ENCODE results near the gene VPS37C.

VPS37C gene

DNA sequence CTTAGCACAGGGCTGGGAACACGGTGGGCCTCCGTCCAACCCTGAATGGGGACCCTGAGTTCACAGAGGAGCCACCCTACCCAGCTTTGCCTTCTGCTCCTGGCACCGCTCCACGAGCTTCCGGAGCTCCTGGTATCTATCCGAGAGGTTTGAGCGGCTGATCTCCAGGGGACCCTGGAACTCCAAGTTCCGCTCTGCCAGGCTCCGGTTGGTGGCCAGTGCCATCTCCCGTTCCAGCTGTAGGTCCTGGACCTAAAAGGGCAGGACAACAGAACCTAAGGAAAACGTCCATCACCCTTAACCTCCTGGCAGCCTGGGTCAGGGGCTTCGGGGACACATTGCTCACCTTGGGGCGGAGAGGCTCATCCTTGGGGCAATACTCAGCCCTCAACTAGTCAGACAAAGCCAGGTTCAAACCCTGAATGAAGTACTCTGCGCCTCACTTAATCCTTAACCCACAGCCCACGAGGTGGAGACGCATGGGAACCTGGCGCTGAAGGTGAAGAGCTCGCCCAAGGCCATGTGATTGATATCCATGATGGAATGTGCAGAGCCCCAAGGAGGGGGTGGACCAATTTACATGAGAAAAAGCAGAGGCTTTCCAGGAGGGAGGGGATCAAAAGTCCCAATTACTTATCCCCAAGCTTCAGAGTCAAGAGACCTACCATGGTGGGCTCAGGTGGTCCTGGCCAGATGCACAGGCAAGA is 27.1 kb downstream of the VPS37C start:
- H3K4me3 ChIP-seq (ENCODE audit: low read length in 2 of 2), result no peak overlapping the region
- no peak overlapping the region for H3K27ac ChIP-seq (ENCODE audit: low read depth in 2 of 2, low read length in 2 of 2)
- peaks cover 41 to 51% of the 10 kb centered on the region in 2 donors for H3K36me3 ChIP-seq (ENCODE audit: control insufficient read depth in 2 of 2, insufficient read depth in 2 of 2, low read length in 2 of 2)
- H3K9ac ChIP-seq (ENCODE audit: low read depth in 1 of 2, low read length in 2 of 2), result no peak overlapping the region
- H3K9me3 ChIP-seq (ENCODE audit: control insufficient read depth in 2 of 2, low read length in 2 of 2), result no peaks in the 10 kb centered on the region
- H3K27me3 ChIP-seq (ENCODE audit: control insufficient read depth in 2 of 2, insufficient read depth in 2 of 2, low read length in 2 of 2), result no peaks in the 10 kb centered on the region
- H3K4me1 ChIP-seq (ENCODE audit: control insufficient read depth in 2 of 2, insufficient read depth in 2 of 2, low read length in 2 of 2), result peaks cover 11 to 13% of the 10 kb centered on the region in 2 donors

DNA sequence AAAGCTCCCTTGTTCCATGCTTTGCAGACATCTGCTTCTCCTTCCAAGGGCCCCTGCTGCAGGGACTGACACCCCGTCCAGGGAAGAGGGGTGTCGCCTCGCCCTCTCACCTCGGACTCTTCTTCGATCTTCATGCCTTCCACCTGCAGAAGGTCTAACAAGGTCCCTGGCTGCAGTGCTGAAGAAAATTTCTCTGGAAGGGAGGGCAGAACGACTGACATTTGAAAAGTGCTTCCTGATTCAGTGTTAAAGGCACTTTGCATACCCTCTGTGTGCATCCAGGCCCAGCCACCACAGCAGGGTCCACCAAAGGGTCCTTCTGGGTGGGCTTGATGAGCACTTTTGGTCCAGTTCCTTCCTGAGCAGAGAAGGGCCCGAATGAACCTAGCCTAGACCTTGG is 28.1 kb downstream of the VPS37C start:
- H3K27ac ChIP-seq (ENCODE audit: low read depth in 2 of 2, low read length in 2 of 2), result no peak overlapping the region
- H3K4me1 ChIP-seq (ENCODE audit: control insufficient read depth in 2 of 2, insufficient read depth in 2 of 2, low read length in 2 of 2), result peaks cover 11 to 13% of the 10 kb centered on the region in 2 donors
- H3K9ac ChIP-seq (ENCODE audit: low read depth in 1 of 2, low read length in 2 of 2), result no peak overlapping the region
- no peaks in the 10 kb centered on the region for H3K27me3 ChIP-seq (ENCODE audit: control insufficient read depth in 2 of 2, insufficient read depth in 2 of 2, low read length in 2 of 2)
- no peak overlapping the region for H3K4me3 ChIP-seq (ENCODE audit: low read length in 2 of 2)
- no peaks in the 10 kb centered on the region for H3K9me3 ChIP-seq (ENCODE audit: control insufficient read depth in 2 of 2, low read length in 2 of 2)
- H3K36me3 ChIP-seq (ENCODE audit: control insufficient read depth in 2 of 2, insufficient read depth in 2 of 2, low read length in 2 of 2), result peaks cover 38 to 45% of the 10 kb centered on the region in 2 donors

DNA sequence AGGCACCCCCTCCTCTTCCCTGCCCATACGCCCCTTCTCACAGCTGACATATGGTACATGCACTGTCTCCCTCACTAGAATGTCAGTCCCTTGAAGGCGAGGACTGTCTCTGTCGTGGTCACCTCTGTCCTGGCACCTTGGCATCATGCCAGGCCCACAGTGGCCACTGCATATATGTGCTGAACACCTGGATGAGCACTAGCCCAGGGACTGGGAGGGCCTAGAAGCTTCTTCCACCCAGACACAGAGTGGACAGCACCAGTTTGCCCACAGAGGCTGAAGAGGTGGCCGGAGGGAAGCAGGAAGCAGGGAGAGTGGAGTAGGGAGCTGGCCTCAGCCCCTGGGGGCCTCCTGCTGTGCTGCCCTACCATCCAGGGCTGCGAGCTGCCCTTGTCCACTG is 28.6 kb downstream of the VPS37C start:
- Histone ChIP-seq H3K27me3 (ENCODE audit: control insufficient read depth in 2 of 2, insufficient read depth in 2 of 2, low read length in 2 of 2) (no peaks in the 10 kb centered on the region), H3K36me3 (ENCODE audit: control insufficient read depth in 2 of 2, insufficient read depth in 2 of 2, low read length in 2 of 2) (peaks cover 33 to 44% of the 10 kb centered on the region in 2 donors), H3K9ac (ENCODE audit: low read depth in 1 of 2, low read length in 2 of 2) (no peak overlapping the region), H3K9me3 (ENCODE audit: control insufficient read depth in 2 of 2, low read length in 2 of 2) (no peaks in the 10 kb centered on the region), H3K4me3 (ENCODE audit: low read length in 2 of 2) (no peak overlapping the region), H3K27ac (ENCODE audit: low read depth in 2 of 2, low read length in 2 of 2) (no peak overlapping the region), H3K4me1 (ENCODE audit: control insufficient read depth in 2 of 2, insufficient read depth in 2 of 2, low read length in 2 of 2) (peaks cover 11 to 13% of the 10 kb centered on the region in 2 donors)

DNA sequence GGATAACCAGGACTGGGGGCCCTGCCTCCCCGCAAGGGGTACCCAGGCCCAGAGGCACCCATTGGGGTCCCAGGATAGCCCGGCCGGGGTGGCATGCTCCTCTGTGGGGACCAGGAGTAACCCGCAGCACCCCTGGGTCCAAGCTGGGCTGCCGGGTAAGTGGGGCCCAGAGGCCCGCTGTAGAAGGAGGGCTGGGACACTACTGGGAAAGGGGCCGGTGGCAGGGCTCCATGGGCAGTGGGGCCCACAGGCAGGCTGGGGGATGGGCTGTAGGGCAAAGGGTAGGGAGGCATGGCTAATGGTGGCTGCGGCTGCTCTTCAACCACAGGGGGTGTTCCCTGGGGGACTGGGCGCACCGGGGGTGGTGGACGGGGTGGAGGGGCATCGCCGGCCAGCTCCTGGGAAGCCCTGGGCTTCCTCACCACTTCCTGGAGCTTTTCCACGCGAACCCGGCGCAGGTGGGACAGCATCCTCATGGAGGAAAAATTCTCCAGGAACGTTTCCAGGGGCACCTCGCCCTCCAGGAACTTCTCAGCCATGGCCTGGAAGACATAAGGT is 29.1 kb downstream of the VPS37C start:
- peaks cover 28 to 41% of the 10 kb centered on the region in 2 donors for H3K36me3 ChIP-seq (ENCODE audit: control insufficient read depth in 2 of 2, insufficient read depth in 2 of 2, low read length in 2 of 2)
- H3K4me1 ChIP-seq (ENCODE audit: control insufficient read depth in 2 of 2, insufficient read depth in 2 of 2, low read length in 2 of 2), result peaks cover 11 to 13% of the 10 kb centered on the region in 2 donors
- H3K4me3 ChIP-seq (ENCODE audit: low read length in 2 of 2), result no peak overlapping the region
- H3K9ac ChIP-seq (ENCODE audit: low read depth in 1 of 2, low read length in 2 of 2), result no peak overlapping the region
- no peaks in the 10 kb centered on the region for H3K27me3 ChIP-seq (ENCODE audit: control insufficient read depth in 2 of 2, insufficient read depth in 2 of 2, low read length in 2 of 2)
- H3K27ac ChIP-seq (ENCODE audit: low read depth in 2 of 2, low read length in 2 of 2), result no peak overlapping the region
- H3K9me3 ChIP-seq (ENCODE audit: control insufficient read depth in 2 of 2, low read length in 2 of 2), result no peaks in the 10 kb centered on the region

DNA sequence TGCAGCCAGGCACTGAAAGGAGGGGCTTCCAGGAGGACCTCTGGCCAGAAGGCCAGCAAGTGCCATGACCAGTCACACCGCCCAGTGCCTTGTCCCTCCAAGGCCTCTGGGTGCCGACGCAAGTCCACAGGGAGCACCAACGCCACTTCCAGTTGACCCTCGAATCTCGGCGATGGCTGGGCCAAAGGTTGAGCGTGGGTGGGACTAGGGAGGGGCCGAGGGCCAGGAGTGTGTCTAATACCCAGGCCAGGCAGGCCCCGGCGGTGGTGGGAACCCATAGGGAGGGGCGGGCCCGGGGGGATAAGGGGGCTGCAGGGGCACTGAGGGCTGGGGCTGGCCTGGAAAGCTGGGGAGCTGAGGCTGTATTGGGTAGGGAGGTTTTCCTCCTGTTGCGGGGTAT is 29.6 kb downstream of the VPS37C start:
- no peak overlapping the region for H3K9ac ChIP-seq (ENCODE audit: low read depth in 1 of 2, low read length in 2 of 2)
- H3K4me1 ChIP-seq (ENCODE audit: control insufficient read depth in 2 of 2, insufficient read depth in 2 of 2, low read length in 2 of 2), result peaks cover 11 to 13% of the 10 kb centered on the region in 2 donors
- H3K9me3 ChIP-seq (ENCODE audit: control insufficient read depth in 2 of 2, low read length in 2 of 2), result no peaks in the 10 kb centered on the region
- no peak overlapping the region for H3K27ac ChIP-seq (ENCODE audit: low read depth in 2 of 2, low read length in 2 of 2)
- H3K36me3 ChIP-seq (ENCODE audit: control insufficient read depth in 2 of 2, insufficient read depth in 2 of 2, low read length in 2 of 2), result peaks cover 26 to 39% of the 10 kb centered on the region in 2 donors
- no peaks in the 10 kb centered on the region for H3K27me3 ChIP-seq (ENCODE audit: control insufficient read depth in 2 of 2, insufficient read depth in 2 of 2, low read length in 2 of 2)
- H3K4me3 ChIP-seq (ENCODE audit: low read length in 2 of 2), result no peak overlapping the region

DNA sequence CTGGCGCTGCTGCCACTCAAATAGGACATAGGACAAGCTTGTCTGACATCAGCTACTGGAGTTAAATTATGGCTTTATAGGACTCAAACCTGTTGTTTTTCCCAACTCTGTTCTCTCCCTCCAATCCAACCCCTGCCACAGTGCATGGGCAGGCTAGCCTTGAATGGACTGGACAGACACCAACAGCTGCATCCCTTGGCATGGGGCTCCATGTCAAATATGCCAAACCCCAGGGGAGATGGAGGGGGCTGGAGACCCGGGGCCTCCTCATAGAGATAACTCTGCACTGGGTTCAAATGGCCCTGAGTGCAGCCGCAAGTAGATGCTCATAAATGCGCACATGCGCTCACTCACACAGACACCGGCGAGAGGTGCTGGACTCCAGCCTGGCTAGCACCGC is 30.0 kb downstream of the VPS37C start:
- Histone ChIP-seq H3K9ac (ENCODE audit: low read depth in 1 of 2, low read length in 2 of 2) (no peak overlapping the region), H3K4me3 (ENCODE audit: low read length in 2 of 2) (no peak overlapping the region), H3K36me3 (ENCODE audit: control insufficient read depth in 2 of 2, insufficient read depth in 2 of 2, low read length in 2 of 2) (peaks cover 26 to 39% of the 10 kb centered on the region in 2 donors), H3K9me3 (ENCODE audit: control insufficient read depth in 2 of 2, low read length in 2 of 2) (no peaks in the 10 kb centered on the region), H3K27ac (ENCODE audit: low read depth in 2 of 2, low read length in 2 of 2) (no peak overlapping the region), H3K27me3 (ENCODE audit: control insufficient read depth in 2 of 2, insufficient read depth in 2 of 2, low read length in 2 of 2) (no peaks in the 10 kb centered on the region), H3K4me1 (ENCODE audit: control insufficient read depth in 2 of 2, insufficient read depth in 2 of 2, low read length in 2 of 2) (peaks cover 11 to 13% of the 10 kb centered on the region in 2 donors)

DNA sequence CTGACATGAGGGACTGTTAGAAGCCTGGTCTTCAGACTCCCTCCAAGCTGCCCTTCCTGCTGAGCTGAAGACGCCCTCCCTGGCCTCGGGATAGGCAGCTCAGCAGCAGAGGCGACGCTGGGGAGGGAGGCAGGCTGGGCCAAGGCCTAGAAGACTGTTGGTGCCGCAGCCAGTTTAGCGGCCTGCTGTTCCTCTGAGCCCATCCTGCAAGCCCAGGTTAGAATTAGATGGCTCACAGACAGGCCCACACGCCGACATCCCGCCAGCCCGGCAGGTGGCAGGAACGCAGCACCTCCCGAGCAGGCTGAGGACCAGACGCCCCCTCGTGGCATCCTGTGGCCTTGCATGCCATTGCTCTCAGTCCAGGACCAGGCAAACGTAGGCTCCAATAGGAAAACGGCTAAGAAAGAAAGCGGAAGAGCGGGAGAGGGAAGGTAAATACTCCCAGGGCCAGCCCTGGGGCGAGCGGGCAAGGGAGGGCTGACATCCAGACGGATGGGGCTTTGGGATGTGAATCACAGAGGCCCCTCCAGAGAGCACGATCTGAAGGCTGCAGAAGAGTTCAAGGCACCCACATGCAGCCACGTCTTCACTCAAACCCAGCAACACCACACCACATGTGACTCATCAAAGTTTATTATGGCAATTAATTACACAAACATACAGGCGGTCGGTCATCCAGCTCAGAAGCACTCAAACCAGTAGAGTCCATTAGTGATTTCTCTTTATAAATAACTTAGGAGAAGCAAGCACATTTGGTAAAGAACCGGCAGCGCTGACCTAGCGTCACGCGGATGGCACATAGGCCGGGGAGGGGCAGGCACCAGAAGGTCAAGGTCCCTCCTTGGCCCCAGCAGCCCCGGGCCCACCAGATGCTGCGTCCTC is 31.3 kb downstream of the VPS37C start:
- peak overlapping the region; percentile 18 to 46 for H3K27ac ChIP-seq (ENCODE audit: low read depth in 2 of 2, low read length in 2 of 2)

DNA sequence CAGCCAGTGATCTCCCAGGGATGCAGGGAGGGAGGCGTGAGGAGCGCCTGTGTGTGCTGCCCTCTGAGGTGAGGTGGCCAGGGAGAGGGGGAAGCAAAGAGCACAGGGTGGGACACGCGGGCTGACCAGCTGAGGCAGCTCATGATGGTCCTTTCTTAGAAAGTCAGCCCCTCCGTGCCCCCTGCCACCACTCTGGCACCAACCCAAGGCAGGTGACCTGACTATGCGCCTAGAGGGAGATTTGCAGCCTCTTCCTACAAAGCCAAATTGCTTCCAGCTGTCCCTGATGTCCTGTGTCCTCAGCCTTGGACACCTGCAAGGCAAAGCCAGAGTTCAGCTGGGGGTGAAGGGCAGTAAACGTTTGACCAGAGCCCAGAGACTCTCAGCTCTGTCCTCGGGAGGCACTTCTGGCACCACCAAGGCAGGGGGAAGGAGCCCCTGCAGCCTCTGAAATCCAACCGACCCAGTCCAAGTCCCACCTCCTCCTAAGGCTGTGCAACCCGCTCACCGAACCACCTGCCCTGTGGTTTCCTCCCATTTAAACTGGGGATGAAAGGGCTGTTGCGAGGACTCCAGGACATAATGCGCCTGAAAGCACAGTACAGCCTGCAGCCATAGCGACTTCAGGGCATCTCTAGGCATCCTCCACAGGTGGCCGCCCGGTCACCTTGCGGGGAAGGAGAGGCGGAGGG is 32.1 kb downstream of the VPS37C start:
- Histone ChIP-seq H3K9me3 (ENCODE audit: control insufficient read depth in 2 of 2, low read length in 2 of 2) (no peaks in the 10 kb centered on the region), H3K9ac (ENCODE audit: low read depth in 1 of 2, low read length in 2 of 2) (no peak overlapping the region), H3K27me3 (ENCODE audit: control insufficient read depth in 2 of 2, insufficient read depth in 2 of 2, low read length in 2 of 2) (no peaks in the 10 kb centered on the region), H3K4me1 (ENCODE audit: control insufficient read depth in 2 of 2, insufficient read depth in 2 of 2, low read length in 2 of 2) (peaks cover 13% of the 10 kb centered on the region in 2 donors), H3K27ac (ENCODE audit: low read depth in 2 of 2, low read length in 2 of 2) (no peak overlapping the region), H3K4me3 (ENCODE audit: low read length in 2 of 2) (no peak overlapping the region), H3K36me3 (ENCODE audit: control insufficient read depth in 2 of 2, insufficient read depth in 2 of 2, low read length in 2 of 2) (peaks cover 16 to 27% of the 10 kb centered on the region in 2 donors)

More for the DNA sequence above, 31.3 kb downstream of the VPS37C start:
- Histone ChIP-seq H3K9ac (ENCODE audit: low read depth in 1 of 2, low read length in 2 of 2) (peak overlapping the region; percentile 5 to 26), H3K4me1 (ENCODE audit: control insufficient read depth in 2 of 2, insufficient read depth in 2 of 2, low read length in 2 of 2) (peaks cover 13% of the 10 kb centered on the region in 2 donors), H3K9me3 (ENCODE audit: control insufficient read depth in 2 of 2, low read length in 2 of 2) (no peaks in the 10 kb centered on the region), H3K36me3 (ENCODE audit: control insufficient read depth in 2 of 2, insufficient read depth in 2 of 2, low read length in 2 of 2) (peaks cover 21 to 33% of the 10 kb centered on the region in 2 donors), H3K4me3 (ENCODE audit: low read length in 2 of 2) (peak overlapping the region in 1 of 2 donors; percentile 61), H3K27me3 (ENCODE audit: control insufficient read depth in 2 of 2, insufficient read depth in 2 of 2, low read length in 2 of 2) (no peaks in the 10 kb centered on the region)

DNA sequence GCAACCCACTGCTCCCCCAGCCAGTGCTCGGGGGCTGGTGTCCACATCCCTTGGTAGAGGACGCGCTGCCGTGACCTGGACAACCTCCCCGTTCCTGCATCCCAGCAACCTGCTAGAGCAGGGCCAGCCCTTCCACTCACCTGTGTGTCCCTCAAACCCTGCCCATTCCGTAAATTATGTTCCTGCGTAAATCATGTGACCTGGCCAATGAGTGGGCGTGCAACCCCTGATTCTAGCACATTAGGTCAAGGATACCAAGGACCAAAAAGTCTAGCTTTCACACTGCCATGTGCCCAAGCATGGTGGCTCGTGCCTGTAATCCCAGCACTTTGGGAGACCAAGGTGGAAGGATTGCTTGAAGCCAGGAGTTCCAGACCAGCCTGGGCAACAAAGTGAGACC is 33.2 kb downstream of the VPS37C start:
- Histone ChIP-seq H3K36me3 (ENCODE audit: control insufficient read depth in 2 of 2, insufficient read depth in 2 of 2, low read length in 2 of 2) (peaks cover 6 to 21% of the 10 kb centered on the region in 2 donors), H3K4me1 (ENCODE audit: control insufficient read depth in 2 of 2, insufficient read depth in 2 of 2, low read length in 2 of 2) (peaks cover 13% of the 10 kb centered on the region in 2 donors), H3K9me3 (ENCODE audit: control insufficient read depth in 2 of 2, low read length in 2 of 2) (no peaks in the 10 kb centered on the region), H3K27me3 (ENCODE audit: control insufficient read depth in 2 of 2, insufficient read depth in 2 of 2, low read length in 2 of 2) (no peaks in the 10 kb centered on the region), H3K4me3 (ENCODE audit: low read length in 2 of 2) (no peak overlapping the region), H3K9ac (ENCODE audit: low read depth in 1 of 2, low read length in 2 of 2) (no peak overlapping the region), H3K27ac (ENCODE audit: low read depth in 2 of 2, low read length in 2 of 2) (no peak overlapping the region)
